ENCODE measurements around the gene PRKCSH.

GRCh38 chr19:11499220-11499726 lies 63.8 kb downstream of the PRKCSH start:
- TF ChIP-seq, protein P1, sequence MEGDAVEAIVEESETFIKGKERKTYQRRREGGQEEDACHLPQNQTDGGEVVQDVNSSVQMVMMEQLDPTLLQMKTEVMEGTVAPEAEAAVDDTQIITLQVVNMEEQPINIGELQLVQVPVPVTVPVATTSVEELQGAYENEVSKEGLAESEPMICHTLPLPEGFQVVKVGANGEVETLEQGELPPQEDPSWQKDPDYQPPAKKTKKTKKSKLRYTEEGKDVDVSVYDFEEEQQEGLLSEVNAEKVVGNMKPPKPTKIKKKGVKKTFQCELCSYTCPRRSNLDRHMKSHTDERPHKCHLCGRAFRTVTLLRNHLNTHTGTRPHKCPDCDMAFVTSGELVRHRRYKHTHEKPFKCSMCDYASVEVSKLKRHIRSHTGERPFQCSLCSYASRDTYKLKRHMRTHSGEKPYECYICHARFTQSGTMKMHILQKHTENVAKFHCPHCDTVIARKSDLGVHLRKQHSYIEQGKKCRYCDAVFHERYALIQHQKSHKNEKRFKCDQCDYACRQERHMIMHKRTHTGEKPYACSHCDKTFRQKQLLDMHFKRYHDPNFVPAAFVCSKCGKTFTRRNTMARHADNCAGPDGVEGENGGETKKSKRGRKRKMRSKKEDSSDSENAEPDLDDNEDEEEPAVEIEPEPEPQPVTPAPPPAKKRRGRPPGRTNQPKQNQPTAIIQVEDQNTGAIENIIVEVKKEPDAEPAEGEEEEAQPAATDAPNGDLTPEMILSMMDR (IDR thresholded peaks at IDR 0.05 in 4 of 5, conservative IDR thresholded peaks at IDR 0.05 in 1 of 5): no peak
- TF ChIP-seq POLR2A (IDR thresholded peaks at IDR 0.05): no peak

Measured in gastrocnemius medialis (tissue), 4 donors.